Peyer's patch (tissue), 4 donors: ENCODE results near the gene ITGA5.

Experiments
- POLR2A ChIP-seq, 2 donors: fragments of 450-650 bp; IDR thresholded peaks; one replicate each; pipeline ENCODE4 v1.5.1; 2017; ENCODE audit warnings: antibody characterized with exemption in 2 of 2, mild to moderate bottlenecking in 2 of 2, moderate library complexity in 2 of 2
- TF ChIP-seq, protein P1 (sequence below), 6 experiments: fragments of 450-650 bp in 4 of 6; fragments of 200-600 bp in 2 of 6; sonication (generic) in 1 of 6; IDR thresholded peaks; one replicate each; pipeline ENCODE4 v1.5.1; 2017 to 2019; ENCODE audit warnings: antibody characterized with exemption in 6 of 6, mild to moderate bottlenecking in 3 of 6, moderate library complexity in 1 of 6

DNA sequence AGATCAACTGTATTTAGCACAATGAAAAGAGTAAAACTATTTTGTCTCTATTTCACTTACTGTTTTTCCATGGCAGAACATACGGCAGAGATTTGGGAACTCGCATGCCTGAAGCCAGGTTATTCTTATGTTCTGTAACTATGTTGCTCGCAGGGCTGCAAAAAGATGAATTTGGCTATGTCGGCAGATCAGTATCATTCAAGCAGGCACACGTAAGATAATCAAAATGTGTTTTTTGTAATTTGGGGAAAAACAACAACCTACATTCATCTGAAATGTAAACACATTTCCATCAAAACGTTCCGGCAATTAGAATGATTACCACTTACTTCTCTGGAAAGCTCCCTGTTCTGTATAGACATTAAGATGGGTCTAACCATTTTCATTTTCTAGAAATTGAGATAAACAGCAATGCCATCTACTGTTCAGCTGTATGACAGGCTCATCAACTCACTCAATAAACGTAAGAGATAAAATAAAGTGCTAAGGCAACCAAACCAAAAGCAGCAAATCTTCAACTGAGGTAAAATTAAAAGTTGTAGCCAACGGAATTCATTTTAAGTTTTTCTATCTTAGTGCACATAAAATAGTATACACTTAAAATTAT, 41.4 kb upstream of the ITGA5 start:
- TF ChIP-seq, protein P1, sequence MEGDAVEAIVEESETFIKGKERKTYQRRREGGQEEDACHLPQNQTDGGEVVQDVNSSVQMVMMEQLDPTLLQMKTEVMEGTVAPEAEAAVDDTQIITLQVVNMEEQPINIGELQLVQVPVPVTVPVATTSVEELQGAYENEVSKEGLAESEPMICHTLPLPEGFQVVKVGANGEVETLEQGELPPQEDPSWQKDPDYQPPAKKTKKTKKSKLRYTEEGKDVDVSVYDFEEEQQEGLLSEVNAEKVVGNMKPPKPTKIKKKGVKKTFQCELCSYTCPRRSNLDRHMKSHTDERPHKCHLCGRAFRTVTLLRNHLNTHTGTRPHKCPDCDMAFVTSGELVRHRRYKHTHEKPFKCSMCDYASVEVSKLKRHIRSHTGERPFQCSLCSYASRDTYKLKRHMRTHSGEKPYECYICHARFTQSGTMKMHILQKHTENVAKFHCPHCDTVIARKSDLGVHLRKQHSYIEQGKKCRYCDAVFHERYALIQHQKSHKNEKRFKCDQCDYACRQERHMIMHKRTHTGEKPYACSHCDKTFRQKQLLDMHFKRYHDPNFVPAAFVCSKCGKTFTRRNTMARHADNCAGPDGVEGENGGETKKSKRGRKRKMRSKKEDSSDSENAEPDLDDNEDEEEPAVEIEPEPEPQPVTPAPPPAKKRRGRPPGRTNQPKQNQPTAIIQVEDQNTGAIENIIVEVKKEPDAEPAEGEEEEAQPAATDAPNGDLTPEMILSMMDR (IDR thresholded peaks at IDR 0.05), result no peak
- no peak for TF ChIP-seq POLR2A (IDR thresholded peaks at IDR 0.05)
